Effector memory CD4-positive, alpha-beta T cell (primary cell): ENCODE data around the gene CYTH1.

Experiments
- DNase-seq, 3 donors: peaks; one replicate each; pipeline ENCODE4 v3.0.0-alpha.2; 2020
- H3K27ac ChIP-seq: 2 replicates; pipeline ENCODE4 v1.7.0; 2013; ENCODE audit warnings: mild to moderate bottlenecking, low read length, moderate library complexity; ENCODE audit not compliant: insufficient read depth, poor library complexity, severe bottlenecking
- H3K27me3 ChIP-seq: replicated peaks from 2 replicates; pipeline ENCODE4 v1.7.0; 2013; ENCODE audit warnings: mild to moderate bottlenecking, low read length; ENCODE audit not compliant: insufficient read depth, control insufficient read depth, poor library complexity, severe bottlenecking
- H3K36me3 ChIP-seq: 2 replicates; pipeline ENCODE4 v1.7.0; 2013; ENCODE audit warnings: mild to moderate bottlenecking, low read length, moderate library complexity; ENCODE audit not compliant: control insufficient read depth, insufficient read depth
- H3K4me1 ChIP-seq: 2 replicates; pipeline ENCODE4 v1.7.0; 2013; ENCODE audit warnings: low read length, mild to moderate bottlenecking; ENCODE audit not compliant: control insufficient read depth, insufficient read depth, poor library complexity, severe bottlenecking
- H3K4me3 ChIP-seq: 2 replicates; pipeline ENCODE4 v1.7.0; 2013; ENCODE audit warnings: low read length, low read depth, mild to moderate bottlenecking; ENCODE audit not compliant: insufficient read depth, poor library complexity, severe bottlenecking
- H3K9me3 ChIP-seq: 2 replicates; pipeline ENCODE4 v1.7.0; 2013; ENCODE audit warnings: mild to moderate bottlenecking, low read length, moderate library complexity; ENCODE audit not compliant: control insufficient read depth

Gene CYTH1

DNA sequence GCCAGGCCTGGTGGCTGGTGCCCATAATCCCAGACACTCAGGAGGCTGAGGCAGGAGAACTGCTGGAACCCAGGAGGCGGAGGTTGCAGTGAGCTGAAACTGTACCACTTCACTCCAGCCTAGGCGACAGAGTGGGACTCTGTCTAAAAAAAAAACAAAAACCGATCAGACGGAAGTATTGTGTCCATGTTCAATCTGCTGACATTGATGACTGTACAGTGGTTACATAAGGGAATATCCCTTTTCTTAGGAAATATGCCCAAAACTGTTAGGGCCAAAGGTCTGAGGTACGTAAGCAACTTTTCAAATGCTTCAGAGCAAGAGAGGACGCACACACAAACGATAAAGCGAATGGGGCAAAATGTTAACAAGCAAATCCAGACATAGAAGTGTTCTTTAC is 135.0 kb downstream of the CYTH1 start:
- no peak for DNase-seq
- H3K4me1 ChIP-seq: peaks cover 5% of the 10 kb centered on the region
- H3K27me3 ChIP-seq: no peaks in the 10 kb centered on the region
- H3K27ac ChIP-seq: no peak overlapping the region
- H3K9me3 ChIP-seq: no peaks in the 10 kb centered on the region
- no peak overlapping the region for H3K4me3 ChIP-seq
- H3K36me3 ChIP-seq: no peaks in the 10 kb centered on the region

DNA sequence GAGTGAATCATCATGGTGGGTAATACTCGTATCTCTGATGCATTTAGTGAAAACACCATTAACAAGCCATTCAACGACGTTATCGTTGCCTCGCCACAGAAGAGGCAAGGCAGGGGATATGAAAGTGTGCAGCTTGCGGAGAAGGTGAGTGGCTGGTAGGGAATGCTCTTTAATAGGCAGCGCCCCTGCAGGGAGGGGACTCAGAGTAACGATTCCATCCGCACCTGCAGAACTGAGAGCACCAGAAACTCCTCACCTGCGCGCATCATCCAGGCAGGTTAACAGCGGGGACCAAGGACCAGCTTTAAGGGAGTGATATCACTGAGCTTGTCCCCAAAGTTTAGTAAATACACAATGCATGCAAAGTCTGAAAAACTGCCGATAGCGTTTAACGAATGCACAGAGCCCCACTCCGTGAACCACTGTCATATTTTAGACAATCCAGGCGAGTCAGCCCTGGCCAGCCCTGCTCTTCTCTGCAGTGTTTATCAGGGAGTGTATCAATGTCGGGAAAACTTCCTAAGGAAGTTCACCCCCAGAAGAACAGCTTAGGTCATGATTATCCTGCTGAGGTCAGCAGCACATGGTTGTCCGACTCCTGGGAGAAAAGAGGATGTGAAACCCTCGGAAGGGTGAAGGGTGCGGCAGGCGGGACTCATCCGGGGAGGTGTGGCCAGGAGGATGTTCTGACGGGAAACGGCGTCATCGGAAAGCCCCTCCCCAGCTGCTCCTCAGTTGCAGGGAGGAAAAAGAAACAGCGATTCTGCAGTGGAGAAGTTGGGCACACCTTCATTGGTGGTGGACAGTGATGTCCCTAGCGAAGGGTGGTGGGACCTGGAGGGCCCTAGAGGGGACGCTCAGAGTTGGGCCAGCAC is 136.4 kb downstream of the CYTH1 start:
- Histone ChIP-seq H3K27ac (peak overlapping the region; percentile 26), H3K4me3 (peak overlapping the region; percentile 41), H3K9me3 (no peaks in the 10 kb centered on the region), H3K4me1 (peaks cover 5% of the 10 kb centered on the region), H3K27me3 (no peaks in the 10 kb centered on the region), H3K36me3 (no peaks in the 10 kb centered on the region)
- DNase-seq: peak in 2 of 3 donors; percentile 32 to 53

- Histone ChIP-seq H3K9me3 (no peaks in the 10 kb centered on the region), H3K27me3 (no peaks in the 10 kb centered on the region), H3K4me3 (no peak overlapping the region), H3K36me3 (no peaks in the 10 kb centered on the region), H3K4me1 (peaks cover 5% of the 10 kb centered on the region), H3K27ac (no peak overlapping the region)
- DNase-seq: no peak
Observed at GRCh38 chr17:78644931-78645351, 137.1 kb downstream of the CYTH1 start.

DNA sequence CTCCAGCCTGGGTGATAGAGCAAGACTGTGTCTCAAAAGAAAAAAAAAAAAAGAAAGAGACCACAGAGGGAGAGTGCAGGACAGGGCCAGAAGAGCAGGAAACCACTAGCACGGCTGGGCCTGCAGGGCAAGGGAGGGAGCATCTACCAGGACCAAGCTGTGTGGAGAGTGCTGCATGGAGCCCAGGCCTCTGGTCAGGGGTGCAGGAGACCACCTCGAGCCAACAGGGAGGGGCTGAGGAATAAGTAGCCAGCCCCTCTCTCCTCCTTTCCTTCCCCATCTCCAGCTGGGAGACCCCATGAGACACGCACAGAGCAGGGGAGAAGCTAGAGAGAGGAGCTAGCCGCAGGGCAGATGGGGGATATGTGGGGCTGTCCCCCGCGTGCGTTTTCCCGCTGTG is 137.8 kb downstream of the CYTH1 start:
- H3K36me3 ChIP-seq: no peaks in the 10 kb centered on the region
- no peak overlapping the region for H3K4me3 ChIP-seq
- no peak for DNase-seq

DNA sequence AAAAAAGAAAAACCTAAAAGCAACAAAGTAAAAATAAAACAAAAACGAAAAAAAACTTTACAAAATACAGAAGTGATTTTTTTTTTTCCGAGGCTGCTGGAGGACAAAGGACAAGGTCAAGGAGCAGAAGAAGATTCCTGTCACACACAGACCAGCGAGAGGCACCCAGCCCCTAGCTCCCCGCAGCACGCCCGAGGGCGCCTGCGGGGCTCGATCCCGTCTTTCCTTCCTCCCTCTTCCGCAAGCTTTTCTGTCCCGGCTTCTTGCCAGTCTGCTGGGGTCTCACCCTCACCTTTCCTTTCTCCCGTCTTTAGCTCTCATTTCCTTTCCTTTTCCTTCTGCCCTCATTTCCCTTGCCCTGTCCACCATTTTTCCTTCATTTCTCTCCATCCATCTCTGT is 138.7 kb downstream of the CYTH1 start:
- no peaks in the 10 kb centered on the region for H3K36me3 ChIP-seq
- H3K4me3 ChIP-seq: no peak overlapping the region
- no peak for DNase-seq
- no peaks in the 10 kb centered on the region for H3K27me3 ChIP-seq
- H3K9me3 ChIP-seq: no peaks in the 10 kb centered on the region
- H3K4me1 ChIP-seq: peaks cover 5% of the 10 kb centered on the region
- H3K27ac ChIP-seq: no peak overlapping the region

More for the DNA sequence above, 137.8 kb downstream of the CYTH1 start:
- H3K9me3 ChIP-seq: no peaks in the 10 kb centered on the region
- peaks cover 5% of the 10 kb centered on the region for H3K4me1 ChIP-seq
- H3K27ac ChIP-seq: no peak overlapping the region
- no peaks in the 10 kb centered on the region for H3K27me3 ChIP-seq

GRCh38 chr17:78642707-78643106 is 139.4 kb downstream of the CYTH1 start:
- Histone ChIP-seq H3K27me3 (no peaks in the 10 kb centered on the region), H3K36me3 (no peaks in the 10 kb centered on the region), H3K27ac (no peak overlapping the region), H3K9me3 (no peaks in the 10 kb centered on the region), H3K4me3 (no peak overlapping the region), H3K4me1 (peaks cover 5% of the 10 kb centered on the region)
- DNase-seq: no peak

GRCh38 chr17:78641666-78642065 is 140.4 kb downstream of the CYTH1 start:
- H3K4me1 ChIP-seq: peaks cover 5% of the 10 kb centered on the region
- DNase-seq: no peak
- H3K36me3 ChIP-seq: no peaks in the 10 kb centered on the region
- no peak overlapping the region for H3K27ac ChIP-seq
- no peaks in the 10 kb centered on the region for H3K9me3 ChIP-seq
- no peaks in the 10 kb centered on the region for H3K27me3 ChIP-seq
- no peak overlapping the region for H3K4me3 ChIP-seq

GRCh38 chr17:78641243-78641642 is 140.8 kb downstream of the CYTH1 start:
- Histone ChIP-seq H3K27me3 (no peaks in the 10 kb centered on the region), H3K36me3 (no peaks in the 10 kb centered on the region), H3K9me3 (no peaks in the 10 kb centered on the region), H3K4me1 (peaks cover 5% of the 10 kb centered on the region), H3K27ac (no peak overlapping the region), H3K4me3 (no peak overlapping the region)
- no peak for DNase-seq

GRCh38 chr17:78640700-78641099 is 141.4 kb downstream of the CYTH1 start:
- no peaks in the 10 kb centered on the region for H3K9me3 ChIP-seq
- DNase-seq: no peak
- no peak overlapping the region for H3K4me3 ChIP-seq
- H3K36me3 ChIP-seq: no peaks in the 10 kb centered on the region
- no peaks in the 10 kb centered on the region for H3K27me3 ChIP-seq
- H3K4me1 ChIP-seq: no peaks in the 10 kb centered on the region
- no peak overlapping the region for H3K27ac ChIP-seq

- Histone ChIP-seq H3K4me1 (no peaks in the 10 kb centered on the region), H3K9me3 (no peaks in the 10 kb centered on the region), H3K36me3 (no peaks in the 10 kb centered on the region), H3K4me3 (no peak overlapping the region), H3K27me3 (no peaks in the 10 kb centered on the region), H3K27ac (no peak overlapping the region)
- DNase-seq: no peak
Observed at GRCh38 chr17:78637643-78638420, 144.2 kb downstream of the CYTH1 start.
